MV-4-11 (cell line): ENCODE data around the gene LIM2.
"Not testable (repeated sequence)": the region's sequence is repeated elsewhere in the genome, so short reads cannot be mapped to it uniquely, and the experiment has no call there.

Experiments used
- DNase-seq: peaks from one replicate; lab custom pipeline; 2025; lab: John Stamatoyannopoulos, UW

The LIM2 gene

GRCh38 chr19:51387924-51388389 is at the start of gene LIM2:
TSS of gene LIM2 (minus strand) at chr19:51387974. CDS start at chr19:51387443, 531 bp downstream.
- no peak for DNase-seq

- no peak for DNase-seq
Observed at GRCh38 chr19:51434456-51434855, 46.7 kb upstream of the LIM2 start.

GRCh38 chr19:51433043-51433442 is 45.3 kb upstream of the LIM2 start:
- DNase-seq, result no peak

- peak; percentile 83 for DNase-seq
Observed at GRCh38 chr19:51431124-51431523, 43.4 kb upstream of the LIM2 start.

- peak; percentile 58 for DNase-seq
Observed at GRCh38 chr19:51430221-51430620, 42.4 kb upstream of the LIM2 start.

GRCh38 chr19:51427201-51427600 is 39.4 kb upstream of the LIM2 start:
- DNase-seq, result peak; percentile 27

- peak; percentile 82 for DNase-seq
Observed at GRCh38 chr19:51422053-51422448, 34.3 kb upstream of the LIM2 start.

- DNase-seq, result no peak
Observed at GRCh38 chr19:51421229-51422052, 33.7 kb upstream of the LIM2 start.

- not testable (repeated sequence) for DNase-seq
Observed at GRCh38 chr19:51420511-51420910, 32.7 kb upstream of the LIM2 start.

- no peak for DNase-seq
Observed at GRCh38 chr19:51418707-51419106, 30.9 kb upstream of the LIM2 start.

GRCh38 chr19:51417810-51418157 is 30.0 kb upstream of the LIM2 start:
- DNase-seq, result no peak

- DNase-seq, result peak; percentile 94
Observed at GRCh38 chr19:51417107-51417809, 29.5 kb upstream of the LIM2 start, which contains the start of gene SIGLEC10. TSS of gene SIGLEC10 (minus strand) at chr19:51417642. CDS start at chr19:51417581, 61 bp downstream.

- DNase-seq, result not testable (repeated sequence)
Observed at GRCh38 chr19:51416422-51416821, 28.6 kb upstream of the LIM2 start.

GRCh38 chr19:51415187-51415586 is 27.4 kb upstream of the LIM2 start:
- no peak for DNase-seq

GRCh38 chr19:51410950-51411748 is 23.4 kb upstream of the LIM2 start:
- no peak for DNase-seq

GRCh38 chr19:51407511-51408131 is 19.8 kb upstream of the LIM2 start:
- DNase-seq, result peak; percentile 91

GRCh38 chr19:51402117-51402516 is 14.3 kb upstream of the LIM2 start:
- DNase-seq, result no peak

- not testable (repeated sequence) for DNase-seq
Observed at GRCh38 chr19:51399936-51400335, 12.2 kb upstream of the LIM2 start.

GRCh38 chr19:51399231-51399630 is 11.5 kb upstream of the LIM2 start:
- DNase-seq, result no peak

- DNase-seq, result peak; percentile 70
Observed at GRCh38 chr19:51398096-51398704, 10.4 kb upstream of the LIM2 start.

- DNase-seq, result not testable (repeated sequence)
Observed at GRCh38 chr19:51397453-51397852, 9.7 kb upstream of the LIM2 start.
